GM12878 (cell line): Measurements from ENCODE around the gene ZNF181. TPM values are rescaled to one million over a fixed set of nuclear protein-coding genes. Genes with fewer than 3 reads are reported as not detected.

Experiments used
- ATAC-seq: fragments of 200-7000 bp; cut with Tn5 transposase; 3 replicates; pipeline ENCODE4 v1.9.1; 2020; ENCODE audit warnings: mild to moderate bottlenecking, moderate library complexity
- BruUV-seq: library from RNA; stranded (reverse); fragments of 400-500 nt; replicated peaks from 2 replicates; lab custom pipeline; 2021; lab: Mats Ljungman, UMichigan
- CTCF ChIA-PET: fragments of 300-600 bp; sonication (Branson Sonifier 250); formaldehyde crosslinking; extraction: SDS; loops from one replicate; lab custom pipeline; 2021; ENCODE audit warnings: inconsistent platforms; lab: Yijun Ruan, JAX
- POLR2A ChIA-PET: fragments of 350-600 bp; formaldehyde crosslinking; extraction: SDS; loops from one replicate; lab custom pipeline; 2021; ENCODE audit warnings: inconsistent platforms; lab: Charles Lee
- RAD21 ChIA-PET: fragments of 300-600 bp; sonication (Branson Sonifier 250); formaldehyde crosslinking; loops from one replicate; lab custom pipeline; 2023; ENCODE audit warnings: antibody characterized with exemption; ENCODE audit not compliant: unreplicated experiment; lab: Charles Lee
- SMC1A ChIA-PET: fragments of 300-600 bp; sonication (Branson Sonifier 250); formaldehyde crosslinking; loops from one replicate; lab custom pipeline; 2023; ENCODE audit not compliant: unreplicated experiment, uncharacterized antibody; lab: Charles Lee
- DNase-seq: peaks from one replicate; pipeline ENCODE4 v3.0.0-alpha.2; 2011; ENCODE audit warnings: low read depth, low spot score
- FAIRE-seq: peaks from 3 replicates; lab custom pipeline; 2011; peaks lifted over from hg19 to GRCh38; lab: Jason Lieb, UNC
- H2AFZ ChIP-seq: 2 replicates; pipeline ENCODE4 v1.6.0; 2011; ENCODE audit warnings: low read depth, low read length, control low read depth; ENCODE audit not compliant: control insufficient read depth
- H3K27ac ChIP-seq: 2 replicates; pipeline ENCODE4 v1.5.1; 2011; ENCODE audit warnings: control low read depth; ENCODE audit not compliant: control insufficient read depth, insufficient read depth
- H3K27me3 ChIP-seq, 2 experiments: replicated peaks in 1 of 2; 2 replicates each; pipeline versions ENCODE4 v1.6.0 to v1.6.1; 2011; ENCODE audit warnings: low read length in 1 of 2; ENCODE audit not compliant: control insufficient read depth in 2 of 2, insufficient read depth in 2 of 2
- H3K36me3 ChIP-seq, 2 experiments: 2 replicates each; pipeline ENCODE4 v1.5.1; 2011; ENCODE audit warnings: low read length in 1 of 2; ENCODE audit not compliant: control insufficient read depth in 2 of 2, insufficient read depth in 2 of 2
- H3K4me1 ChIP-seq: 2 replicates; pipeline ENCODE4 v1.6.1; 2011; ENCODE audit warnings: mild to moderate bottlenecking, low read length, moderate library complexity, mixed read lengths; ENCODE audit not compliant: control insufficient read depth, insufficient read depth
- H3K4me2 ChIP-seq: 2 replicates; pipeline ENCODE4 v1.6.0; 2011; ENCODE audit warnings: control low read depth; ENCODE audit not compliant: control insufficient read depth, insufficient read depth
- H3K4me3 ChIP-seq: fragments of 200-600 bp; sonication (generic); 2 replicates; pipeline ENCODE4 v1.5.1; 2016
- H3K79me2 ChIP-seq: 2 replicates; pipeline ENCODE4 v1.6.0; 2011; ENCODE audit warnings: low read length; ENCODE audit not compliant: control insufficient read depth, insufficient read depth
- H3K9ac ChIP-seq: 2 replicates; pipeline ENCODE4 v1.8.0; 2011; ENCODE audit warnings: low read length, control low read depth, mixed read lengths; ENCODE audit not compliant: control insufficient read depth, insufficient read depth
- H3K9me3 ChIP-seq: replicated peaks from 3 replicates; pipeline ENCODE4 v1.5.1; 2011; ENCODE audit warnings: mild to moderate bottlenecking, low read length; ENCODE audit not compliant: control insufficient read depth, insufficient read depth
- H4K20me1 ChIP-seq: 2 replicates; pipeline ENCODE4 v1.6.0; 2011; ENCODE audit not compliant: control insufficient read depth, insufficient read depth
- BACH1 ChIP-seq: fragments of 450-650 bp; IDR thresholded peaks from 2 replicates; pipeline ENCODE4 v1.6.1; 2017; ENCODE audit warnings: mild to moderate bottlenecking, borderline replicate concordance
- CHD4 ChIP-seq: fragments of 200-600 bp; sonication (generic); IDR thresholded peaks from 2 replicates; pipeline ENCODE4 v1.6.1; 2016; ENCODE audit warnings: mild to moderate bottlenecking
- EZH2 ChIP-seq: IDR thresholded peaks from 2 replicates; pipeline ENCODE4 v1.6.1; 2012; ENCODE audit warnings: low read depth, mild to moderate bottlenecking, control low read depth, inconsistent platforms, low read length, borderline replicate concordance; ENCODE audit not compliant: control insufficient read depth
- HDAC6 ChIP-seq: fragments of 200-600 bp; sonication (generic); IDR thresholded peaks from one replicate; pipeline ENCODE4 v1.8.0; 2017; ENCODE audit warnings: antibody characterized with exemption; ENCODE audit not compliant: unreplicated experiment
- NFYA ChIP-seq: IDR thresholded peaks from 2 replicates; pipeline ENCODE4 v1.6.1; 2011; ENCODE audit warnings: low read depth, mild to moderate bottlenecking, low read length, improper control_type of control experiment, borderline replicate concordance
- NR2C1 ChIP-seq: fragments of 450-650 bp; IDR thresholded peaks from 2 replicates; pipeline ENCODE4 v1.6.1; 2017; ENCODE audit warnings: antibody characterized with exemption, mild to moderate bottlenecking, moderate library complexity
- RBBP5 ChIP-seq: fragments of 200-600 bp; sonication (generic); conservative IDR thresholded peaks from 2 replicates; pipeline ENCODE4 v1.6.1; 2016
- USF1 ChIP-seq: IDR thresholded peaks from 2 replicates; pipeline ENCODE4 v1.6.1; 2011; ENCODE audit warnings: borderline replicate concordance, low read depth, mild to moderate bottlenecking, moderate library complexity, mixed read lengths, low read length; ENCODE audit not compliant: insufficient read depth; ENCODE audit errors: extremely low read length
- USF2 ChIP-seq: IDR thresholded peaks from 2 replicates; pipeline ENCODE4 v1.6.1; 2011; ENCODE audit warnings: low read depth, low read length, improper control_type of control experiment, borderline replicate concordance
- WGBS: methylation state at CpG from one replicate; pipeline ENCODE4 v1.1.6; 2016; ENCODE audit warnings: low lambda C conversion rate; ENCODE audit not compliant: insufficient replicate concordance, insufficient coverage; ENCODE audit errors: missing lambda C conversion rate; 5-methylcytosine and 5-hydroxymethylcytosine counted together
- in situ Hi-C: fragments of 300-500 bp; cut with MboI; formaldehyde crosslinking; loops from 9 replicates; pipeline ENCODE4 v1.14.3; 2018; ENCODE audit warnings: mixed read lengths
- intact Hi-C: fragments of 100-400 bp; cut with micrococcal nuclease; formaldehyde crosslinking; loops from one replicate; pipeline ENCODE4 v1.14.2; 2022; ENCODE audit not compliant: unreplicated experiment
- polyA plus RNA-seq, 11 experiments: library from polyadenylated mRNA; depleted of rRNA in 4 of 11; unstranded in 6 of 11; stranded (reverse) in 5 of 11; fragments of >200 nt; fragmentation: Nextera tagmentation in 4 of 11; fragmentation: Illumina TruSeq in 1 of 11; extraction: Ambion mirVana in 4 of 11; extraction: Trizol in 1 of 11; gene quantifications; 1 replicate in 1 of 11; 2 replicates in 10 of 11; pipeline versions ENCODE4 v1.2.1 to v1.2.3, GENCODE V29; 2011 to 2016; ENCODE audit warnings: inconsistent platforms in 2 of 11, missing spikeins in 2 of 11, low read depth in 1 of 11
- total RNA-seq, 4 experiments: library from RNA; depleted of rRNA in 3 of 4; stranded (reverse); fragments of >200 nt in 3 of 4; fragmentation: Illumina TruSeq in 1 of 4; extraction: Trizol in 1 of 4; gene quantifications; 2 replicates each; pipeline versions ENCODE4 v1.2.1 to v1.2.3, GENCODE V29; 2013 to 2021
- TF ChIP-seq, protein P1 (sequence below): IDR thresholded peaks from 2 replicates; pipeline ENCODE4 v1.6.1; 2012; ENCODE audit warnings: low read depth, low read length, improper control_type of control experiment

Gene ZNF181
- total and polyA plus RNA-seq, 10 of the 15 experiments (the other 5 are each of a cell fraction or from before 2014, with no cell fraction given), result 2.1 to 10.3 (median 8.1) TPM

DNA sequence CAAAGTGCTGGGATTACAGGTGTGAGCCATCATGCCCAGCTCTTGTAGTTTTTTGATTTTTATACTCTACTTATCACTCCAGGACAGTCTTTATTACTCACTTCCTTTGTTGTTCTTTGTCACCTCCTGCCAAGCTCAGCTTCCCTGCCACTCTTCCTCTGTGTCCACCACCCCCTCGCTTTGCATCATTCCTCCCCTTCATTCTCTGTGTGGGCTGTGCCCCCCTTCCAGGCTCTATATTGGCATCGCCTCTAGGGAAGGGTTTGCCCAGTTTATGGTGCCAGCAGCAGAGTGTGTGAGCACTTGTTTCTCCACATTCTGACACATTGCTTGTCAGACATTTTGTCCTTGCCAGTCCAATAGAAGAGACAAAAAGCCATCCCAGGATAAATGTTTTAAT, 41.5 kb upstream of the ZNF181 start:
- Histone ChIP-seq H2AFZ (no peak overlapping the region), H3K9me3 (no peaks in the 10 kb centered on the region), H3K79me2 (no peaks in the 10 kb centered on the region), H3K27ac (no peak overlapping the region), H3K4me1 (no peaks in the 10 kb centered on the region), H3K27me3 (no peaks in the 10 kb centered on the region), H3K4me3 (no peak overlapping the region), H4K20me1 (no peaks in the 10 kb centered on the region), H3K4me2 (no peak overlapping the region), H3K9ac (no peak overlapping the region)
- RAD21 ChIA-PET, result no interaction called here
- in situ Hi-C loops, result no loop called here
- POLR2A ChIA-PET, result no interaction called here
- FAIRE-seq (no peak), DNase-seq (no peak), ATAC-seq (no peak)
- WGBS, result 17% methylated on average over 2 of the region's 2 CpGs
- CTCF ChIA-PET, result no interaction called here
- BruUV-seq, result no TSS peak
- TF ChIP-seq NFYA (no peak), EZH2 (no peak), BACH1 (no peak), CHD4 (no peak), HDAC6 (no peak), RBBP5 (no peak), USF2 (no peak), USF1 (no peak), NR2C1 (no peak)
- TF ChIP-seq, protein P1, sequence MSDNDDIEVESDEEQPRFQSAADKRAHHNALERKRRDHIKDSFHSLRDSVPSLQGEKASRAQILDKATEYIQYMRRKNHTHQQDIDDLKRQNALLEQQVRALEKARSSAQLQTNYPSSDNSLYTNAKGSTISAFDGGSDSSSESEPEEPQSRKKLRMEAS, result no peak
- TF ChIP-seq, all 136 proteins: peak for 0
- SMC1A ChIA-PET, result no interaction called here
- intact Hi-C loops, result no loop called here
- H3K36me3 ChIP-seq, result no peaks in the 10 kb centered on the region
